GM23338 (cell line): Measurements from ENCODE around the gene TTC33. TPM values are rescaled to one million over a fixed set of nuclear protein-coding genes. Genes with fewer than 3 reads are reported as not detected.

Experiments used
- ATAC-seq: fragments of 200-7000 bp; cut with Tn5 transposase; 3 replicates; pipeline ENCODE4 v1.9.1; 2020
- DNase-seq: peaks from one replicate; pipeline ENCODE4 v3.0.0-alpha.2; 2015; ENCODE audit warnings: low spot score
- H2AFZ ChIP-seq: fragments of 200-600 bp; sonication (generic); 2 replicates; pipeline ENCODE4 v1.8.0; 2016; ENCODE audit warnings: antibody characterized with exemption, mild to moderate bottlenecking, moderate library complexity
- H3F3A ChIP-seq: fragments of 200-600 bp; sonication (generic); replicated peaks from 2 replicates; pipeline ENCODE4 v1.8.0; 2017; ENCODE audit warnings: antibody characterized with exemption, mixed run types, low read depth
- H3K27ac ChIP-seq: fragments of 200-600 bp; sonication (generic); 2 replicates; pipeline ENCODE4 v1.6.1; 2016; ENCODE audit warnings: low read depth
- H3K27me3 ChIP-seq: fragments of 200-600 bp; sonication (generic); 2 replicates; pipeline ENCODE4 v1.8.0; 2016; ENCODE audit warnings: mild to moderate bottlenecking, mixed run types, moderate library complexity; ENCODE audit not compliant: insufficient read depth
- H3K36me3 ChIP-seq: fragments of 200-600 bp; sonication (generic); 2 replicates; pipeline ENCODE4 v1.8.0; 2016; ENCODE audit warnings: mild to moderate bottlenecking; ENCODE audit not compliant: insufficient read depth
- H3K4me1 ChIP-seq: fragments of 200-600 bp; sonication (generic); 2 replicates; pipeline ENCODE4 v1.8.0; 2016; ENCODE audit warnings: mild to moderate bottlenecking, moderate library complexity; ENCODE audit not compliant: insufficient read depth
- H3K4me2 ChIP-seq: fragments of 200-600 bp; sonication (generic); 2 replicates; pipeline ENCODE4 v1.7.1; 2017; ENCODE audit warnings: mixed run types
- H3K4me3 ChIP-seq: fragments of 200-600 bp; sonication (generic); 2 replicates; pipeline ENCODE4 v1.6.1; 2016; ENCODE audit warnings: mixed run types
- H3K79me2 ChIP-seq: fragments of 200-600 bp; sonication (generic); replicated peaks from 2 replicates; pipeline ENCODE4 v1.8.0; 2017; ENCODE audit warnings: mild to moderate bottlenecking; ENCODE audit not compliant: insufficient read depth
- H3K9me2 ChIP-seq: fragments of 200-600 bp; sonication (generic); 2 replicates; pipeline ENCODE4 v1.8.0; 2017; ENCODE audit not compliant: insufficient read depth
- H4K20me1 ChIP-seq: fragments of 200-600 bp; sonication (generic); replicated peaks from 2 replicates; pipeline ENCODE4 v1.8.0; 2017; ENCODE audit warnings: mild to moderate bottlenecking; ENCODE audit not compliant: insufficient read depth
- H3K27ac Mint-ChIP-seq: 2 replicates; pipeline ENCODE4 v1.8.0; 2020; ENCODE audit warnings: inconsistent platforms, mild to moderate bottlenecking, moderate library complexity, mixed read lengths
- H3K27me3 Mint-ChIP-seq: 3 replicates; pipeline ENCODE4 v1.8.0; 2022; ENCODE audit warnings: low read depth, mild to moderate bottlenecking, moderate library complexity, mixed read lengths, inconsistent platforms; ENCODE audit not compliant: insufficient read depth, poor library complexity
- H3K36me3 Mint-ChIP-seq: 3 replicates; pipeline ENCODE4 v1.8.0; 2021; ENCODE audit warnings: low read depth, mild to moderate bottlenecking, inconsistent platforms, moderate library complexity, mixed read lengths
- H3K4me1 Mint-ChIP-seq: 3 replicates; pipeline ENCODE4 v1.8.0; 2020; ENCODE audit warnings: mild to moderate bottlenecking, inconsistent platforms, mixed read lengths
- H3K4me3 Mint-ChIP-seq: 3 replicates; pipeline ENCODE4 v1.8.0; 2021; ENCODE audit warnings: moderate library complexity, mild to moderate bottlenecking, inconsistent platforms, mixed read lengths
- H3K9me3 Mint-ChIP-seq: 3 replicates; pipeline ENCODE4 v1.8.0; 2020; ENCODE audit warnings: moderate library complexity, mild to moderate bottlenecking, inconsistent platforms, mixed read lengths
- CREB1 ChIP-seq: fragments of 250-450 bp; sonication (Bioruptor Pico); IDR thresholded peaks from 2 replicates; pipeline ENCODE4 v1.5.0; 2020; ENCODE audit warnings: low read depth, mild to moderate bottlenecking, moderate library complexity
- CTCF ChIP-seq, 2 experiments: fragments of 200-600 bp in 1 of 2; sonication (generic) in 1 of 2; conservative IDR thresholded peaks; 2 replicates each; pipeline versions ENCODE4 v1.5.1 to v1.6.1; 2016 to 2017; ENCODE audit warnings: antibody characterized with exemption in 2 of 2, low read depth in 2 of 2, mild to moderate bottlenecking in 2 of 2, moderate library complexity in 1 of 2
- EZH2 ChIP-seq: fragments of 200-600 bp; sonication (generic); IDR thresholded peaks from one replicate; pipeline ENCODE4 v1.8.0; 2017; ENCODE audit warnings: antibody characterized with exemption, mild to moderate bottlenecking, low read depth; ENCODE audit not compliant: unreplicated experiment
- EZH2phosphoT487 ChIP-seq: fragments of 200-600 bp; sonication (generic); IDR thresholded peaks from one replicate; pipeline ENCODE4 v1.8.1; 2018; ENCODE audit warnings: antibody characterized with exemption; ENCODE audit not compliant: unreplicated experiment
- JUNB ChIP-seq: IDR thresholded peaks from one replicate; pipeline ENCODE4 v1.6.1; 2016; ENCODE audit warnings: antibody characterized with exemption; ENCODE audit not compliant: unreplicated experiment
- NANOG ChIP-seq: IDR thresholded peaks from 2 replicates; pipeline ENCODE4 v1.6.1; 2016; ENCODE audit warnings: antibody characterized with exemption, borderline replicate concordance
- POLR2AphosphoS5 ChIP-seq: IDR thresholded peaks from 2 replicates; pipeline ENCODE4 v1.6.1; 2016; ENCODE audit warnings: antibody characterized with exemption, low read depth
- STAT1 ChIP-seq: IDR thresholded peaks from one replicate; pipeline ENCODE4 v1.6.1; 2016; ENCODE audit warnings: antibody characterized with exemption; ENCODE audit not compliant: unreplicated experiment
- ZNF114 ChIP-seq: fragments of 250-450 bp; sonication (Bioruptor Pico); IDR thresholded peaks from 2 replicates; pipeline ENCODE4 v1.5.0; 2020; ENCODE audit warnings: mild to moderate bottlenecking, moderate library complexity
- ZNF331 ChIP-seq: fragments of 250-450 bp; sonication (Bioruptor Pico); IDR thresholded peaks from 2 replicates; pipeline ENCODE4 v1.5.0; 2020; ENCODE audit warnings: low read depth, mild to moderate bottlenecking, moderate library complexity
- ZNF462 ChIP-seq: fragments of 250-450 bp; sonication (Bioruptor Pico); IDR thresholded peaks from 2 replicates; pipeline ENCODE4 v1.5.0; 2020; ENCODE audit warnings: mild to moderate bottlenecking, moderate library complexity
- polyA plus RNA-seq: library from polyadenylated mRNA; unstranded; fragments of >200 nt; fragmentation: Nextera tagmentation; extraction: Ambion mirVana; gene quantifications from 2 replicates; pipeline ENCODE4 v1.2.1, GENCODE V29; 2016
- total RNA-seq: library from RNA; depleted of rRNA; stranded (reverse); fragments of >200 nt; shearing (Covaris generic); gene quantifications from 2 replicates; pipeline ENCODE4 v1.2.3, GENCODE V29; 2014
- TF ChIP-seq, protein P1 (sequence below): IDR thresholded peaks from 2 replicates; pipeline ENCODE4 v1.6.1; 2016; ENCODE audit warnings: antibody characterized with exemption
- TF ChIP-seq, protein P2 (sequence below): IDR thresholded peaks from one replicate; pipeline ENCODE4 v1.6.1; 2018; ENCODE audit warnings: antibody characterized with exemption; ENCODE audit not compliant: unreplicated experiment

TTC33 gene
- total and polyA plus RNA-seq, 2 experiments from 2014 or later: 4.1 to 11.5 TPM

DNA sequence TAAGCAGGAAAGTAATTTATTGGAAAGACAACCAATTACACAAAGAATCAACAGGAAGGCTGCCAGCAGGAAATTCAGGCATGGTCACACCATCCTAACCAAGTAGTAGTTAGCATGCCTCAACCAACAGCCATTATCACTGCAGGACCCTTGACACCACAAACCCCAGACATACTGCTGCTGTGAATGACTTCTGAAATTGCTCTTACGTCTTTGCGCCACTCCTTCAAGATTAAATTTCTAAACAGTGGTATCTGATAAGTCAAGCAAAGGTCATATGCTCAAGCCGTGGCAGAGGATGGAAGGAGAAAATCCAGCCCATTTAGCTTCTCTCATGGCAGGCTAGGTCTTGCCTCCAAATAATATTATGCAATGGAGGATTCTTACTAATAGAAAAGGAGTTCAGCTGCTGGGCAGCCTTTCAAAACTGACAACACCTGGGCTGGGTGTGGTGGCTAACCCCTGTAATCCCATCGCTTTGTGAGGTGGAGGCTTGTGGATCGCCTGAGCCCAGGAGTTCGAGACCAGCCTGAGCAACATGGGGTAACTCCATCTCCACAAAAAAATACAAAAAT is 81.0 kb downstream of the TTC33 start:
- H3K4me3 Mint-ChIP-seq: no peak overlapping the region
- no peaks in the 10 kb centered on the region for H3K36me3 Mint-ChIP-seq
- Histone ChIP-seq H3K27ac (no peak overlapping the region), H3K79me2 (no peaks in the 10 kb centered on the region), H2AFZ (no peak overlapping the region), H3K9me2 (no peaks in the 10 kb centered on the region), H3K4me3 (no peak overlapping the region), H3K36me3 (no peaks in the 10 kb centered on the region), H3F3A (0 out of 2 replicates have a peak, but pooled peaks cover 5% of the 10 kb centered on the region), H3K27me3 (peaks cover 10% of the 10 kb centered on the region), H4K20me1 (no peaks in the 10 kb centered on the region), H3K4me2 (no peak overlapping the region), H3K4me1 (peaks cover 8% of the 10 kb centered on the region)
- no peak for ATAC-seq
- peaks cover 6% of the 10 kb centered on the region for H3K27me3 Mint-ChIP-seq
- TF ChIP-seq CREB1 (CRISPR knock-in tag) (no peak), JUNB (no peak), EZH2phosphoT487 (no peak), CTCF (conservative IDR thresholded peaks at IDR 0.05; ENCODE audit: low read depth in 2 of 2) (no peak), STAT1 (no peak), ZNF114 (no peak), NANOG (no peak), ZNF331 (CRISPR knock-in tag) (no peak), EZH2 (no peak), ZNF462 (no peak), POLR2AphosphoS5 (no peak)
- TF ChIP-seq, protein P1, sequence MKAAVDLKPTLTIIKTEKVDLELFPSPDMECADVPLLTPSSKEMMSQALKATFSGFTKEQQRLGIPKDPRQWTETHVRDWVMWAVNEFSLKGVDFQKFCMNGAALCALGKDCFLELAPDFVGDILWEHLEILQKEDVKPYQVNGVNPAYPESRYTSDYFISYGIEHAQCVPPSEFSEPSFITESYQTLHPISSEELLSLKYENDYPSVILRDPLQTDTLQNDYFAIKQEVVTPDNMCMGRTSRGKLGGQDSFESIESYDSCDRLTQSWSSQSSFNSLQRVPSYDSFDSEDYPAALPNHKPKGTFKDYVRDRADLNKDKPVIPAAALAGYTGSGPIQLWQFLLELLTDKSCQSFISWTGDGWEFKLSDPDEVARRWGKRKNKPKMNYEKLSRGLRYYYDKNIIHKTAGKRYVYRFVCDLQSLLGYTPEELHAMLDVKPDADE: no peak
- TF ChIP-seq, protein P2, sequence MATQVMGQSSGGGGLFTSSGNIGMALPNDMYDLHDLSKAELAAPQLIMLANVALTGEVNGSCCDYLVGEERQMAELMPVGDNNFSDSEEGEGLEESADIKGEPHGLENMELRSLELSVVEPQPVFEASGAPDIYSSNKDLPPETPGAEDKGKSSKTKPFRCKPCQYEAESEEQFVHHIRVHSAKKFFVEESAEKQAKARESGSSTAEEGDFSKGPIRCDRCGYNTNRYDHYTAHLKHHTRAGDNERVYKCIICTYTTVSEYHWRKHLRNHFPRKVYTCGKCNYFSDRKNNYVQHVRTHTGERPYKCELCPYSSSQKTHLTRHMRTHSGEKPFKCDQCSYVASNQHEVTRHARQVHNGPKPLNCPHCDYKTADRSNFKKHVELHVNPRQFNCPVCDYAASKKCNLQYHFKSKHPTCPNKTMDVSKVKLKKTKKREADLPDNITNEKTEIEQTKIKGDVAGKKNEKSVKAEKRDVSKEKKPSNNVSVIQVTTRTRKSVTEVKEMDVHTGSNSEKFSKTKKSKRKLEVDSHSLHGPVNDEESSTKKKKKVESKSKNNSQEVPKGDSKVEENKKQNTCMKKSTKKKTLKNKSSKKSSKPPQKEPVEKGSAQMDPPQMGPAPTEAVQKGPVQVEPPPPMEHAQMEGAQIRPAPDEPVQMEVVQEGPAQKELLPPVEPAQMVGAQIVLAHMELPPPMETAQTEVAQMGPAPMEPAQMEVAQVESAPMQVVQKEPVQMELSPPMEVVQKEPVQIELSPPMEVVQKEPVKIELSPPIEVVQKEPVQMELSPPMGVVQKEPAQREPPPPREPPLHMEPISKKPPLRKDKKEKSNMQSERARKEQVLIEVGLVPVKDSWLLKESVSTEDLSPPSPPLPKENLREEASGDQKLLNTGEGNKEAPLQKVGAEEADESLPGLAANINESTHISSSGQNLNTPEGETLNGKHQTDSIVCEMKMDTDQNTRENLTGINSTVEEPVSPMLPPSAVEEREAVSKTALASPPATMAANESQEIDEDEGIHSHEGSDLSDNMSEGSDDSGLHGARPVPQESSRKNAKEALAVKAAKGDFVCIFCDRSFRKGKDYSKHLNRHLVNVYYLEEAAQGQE: no peak
- DNase-seq: no peak
- H3K4me1 Mint-ChIP-seq: peaks cover 20% of the 10 kb centered on the region
- no peak overlapping the region for H3K27ac Mint-ChIP-seq
- no peaks in the 10 kb centered on the region for H3K9me3 Mint-ChIP-seq
